ENCODE results near the gene CENPN. TPM values are rescaled to one million over a fixed set of nuclear protein-coding genes. Genes with fewer than 3 reads are reported as not detected.
A peak's percentile ranks its signal among the peaks of the same experiment; 100 is the strongest.

CENPN gene
- total RNA-seq (2021; fragmentation: NEBNext Ultra II Directional; extraction: Animal tissue kit (Norgen Biotek cat#: 25700)): 10 to 100 TPM; 32.3 to 52.3 (median 50.8) TPM
- long read RNA-seq, transcript CENPN-201 (7 exons, 1,398 nt): major isoform, 13 of 28 reads
- long read RNA-seq, transcript CENPN-202 (11 exons, 2,481 nt): minor isoform, 6 of 28 reads
- long read RNA-seq, partial matches to known transcripts: 3 of 28 reads
- long read RNA-seq, other reads (novel, unspliced or antisense): 6 of 28 reads

DNA sequence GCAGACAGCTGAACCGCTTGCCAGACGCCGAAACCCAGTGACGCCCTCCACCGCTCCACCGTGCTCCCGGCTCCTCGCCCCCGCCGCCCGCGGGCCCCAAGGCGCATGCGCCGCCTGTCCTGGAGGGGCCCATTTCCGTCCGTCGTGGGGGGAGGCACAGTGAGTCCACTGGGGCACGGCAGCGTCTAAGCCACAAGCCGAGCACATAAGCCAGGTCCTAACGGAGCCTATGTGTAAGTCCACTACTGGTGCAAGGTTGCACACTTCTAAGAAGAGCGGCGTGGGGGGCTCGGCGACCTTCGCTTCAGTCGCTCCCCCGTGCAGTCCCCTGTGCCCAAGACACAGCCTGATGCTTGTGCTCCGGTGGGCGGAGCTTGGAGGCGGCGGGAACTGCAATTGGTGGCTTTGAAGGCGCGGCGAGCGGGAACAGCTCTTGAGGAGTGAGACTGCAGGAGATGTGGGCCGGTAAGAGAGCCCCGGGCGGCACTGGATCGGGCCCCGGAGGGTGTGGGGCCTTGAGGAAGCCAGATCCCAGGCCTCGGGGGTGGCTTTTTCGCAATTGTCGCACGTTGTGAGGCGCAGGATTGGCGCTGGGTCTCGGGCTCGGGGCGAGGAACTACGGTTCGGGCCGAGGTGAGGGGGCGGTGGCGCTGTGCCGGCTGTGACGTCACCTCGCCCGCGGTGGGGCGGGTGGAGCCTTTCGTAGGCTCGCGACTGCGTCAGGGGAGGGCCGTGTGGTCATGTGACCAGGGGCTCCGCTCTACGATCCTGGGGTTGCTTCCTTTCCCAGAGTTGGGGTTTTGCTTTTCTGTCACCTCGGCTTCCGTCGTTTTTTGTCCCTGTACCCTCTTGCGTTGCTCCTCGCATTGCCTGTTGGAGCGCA lies at the start of gene CENPN, which contains the start of gene CMC2:
CENPN (plus strand) TSS at position 402 of the 883 bp plus-strand sequence. CDS start 4,726 bp downstream, outside the sequence.
CMC2 (minus strand) TSS at position 73 of the 883 bp plus-strand sequence. CDS start 9,491 bp downstream, outside the sequence.
- H3K27ac Mint-ChIP-seq: peak within 1 kb of the TSS; percentile 100
- peaks cover 3% of the 10 kb centered on the region for H3K27me3 Mint-ChIP-seq (ENCODE audit: insufficient read depth)
- H3K4me1 Mint-ChIP-seq (ENCODE audit: low read depth): peaks cover 61% of the 10 kb centered on the region
- DNase-seq: peak; percentile 99
- peaks cover 21% of the 10 kb centered on the region; the same call in 1 of the 2 replicates for H3K36me3 Mint-ChIP-seq (ENCODE audit: low read depth)
- no peaks in the 10 kb centered on the region for H3K9me3 Mint-ChIP-seq
- TF ChIP-seq, protein P1, sequence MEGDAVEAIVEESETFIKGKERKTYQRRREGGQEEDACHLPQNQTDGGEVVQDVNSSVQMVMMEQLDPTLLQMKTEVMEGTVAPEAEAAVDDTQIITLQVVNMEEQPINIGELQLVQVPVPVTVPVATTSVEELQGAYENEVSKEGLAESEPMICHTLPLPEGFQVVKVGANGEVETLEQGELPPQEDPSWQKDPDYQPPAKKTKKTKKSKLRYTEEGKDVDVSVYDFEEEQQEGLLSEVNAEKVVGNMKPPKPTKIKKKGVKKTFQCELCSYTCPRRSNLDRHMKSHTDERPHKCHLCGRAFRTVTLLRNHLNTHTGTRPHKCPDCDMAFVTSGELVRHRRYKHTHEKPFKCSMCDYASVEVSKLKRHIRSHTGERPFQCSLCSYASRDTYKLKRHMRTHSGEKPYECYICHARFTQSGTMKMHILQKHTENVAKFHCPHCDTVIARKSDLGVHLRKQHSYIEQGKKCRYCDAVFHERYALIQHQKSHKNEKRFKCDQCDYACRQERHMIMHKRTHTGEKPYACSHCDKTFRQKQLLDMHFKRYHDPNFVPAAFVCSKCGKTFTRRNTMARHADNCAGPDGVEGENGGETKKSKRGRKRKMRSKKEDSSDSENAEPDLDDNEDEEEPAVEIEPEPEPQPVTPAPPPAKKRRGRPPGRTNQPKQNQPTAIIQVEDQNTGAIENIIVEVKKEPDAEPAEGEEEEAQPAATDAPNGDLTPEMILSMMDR (IDR thresholded peaks at IDR 0.05): peak; percentile 31; the same call in 1 of the 2 replicates
- peak within 1 kb of the TSS; percentile 93 for H3K4me3 Mint-ChIP-seq

GRCh38 chr16:80958284-80958683 lies 48.7 kb upstream of the CENPN start:
- H3K27me3 Mint-ChIP-seq (ENCODE audit: insufficient read depth): no peaks in the 10 kb centered on the region
- no peaks in the 10 kb centered on the region for H3K4me1 Mint-ChIP-seq (ENCODE audit: low read depth)
- no peak for DNase-seq
- H3K9me3 Mint-ChIP-seq: peaks cover 46% of the 10 kb centered on the region
- no peak overlapping the region for H3K4me3 Mint-ChIP-seq
- H3K36me3 Mint-ChIP-seq (ENCODE audit: low read depth): peaks cover 56% of the 10 kb centered on the region
- H3K27ac Mint-ChIP-seq: no peak overlapping the region
- TF ChIP-seq, protein P1 (IDR thresholded peaks at IDR 0.05): no peak

- Mint-ChIP-seq H3K27ac (no peak overlapping the region), H3K9me3 (peaks cover 34% of the 10 kb centered on the region), H3K36me3 (ENCODE audit: low read depth) (peaks cover 39% of the 10 kb centered on the region), H3K27me3 (ENCODE audit: insufficient read depth) (no peaks in the 10 kb centered on the region), H3K4me1 (ENCODE audit: low read depth) (peaks cover 10% of the 10 kb centered on the region), H3K4me3 (no peak overlapping the region)
- TF ChIP-seq, protein P1 (IDR thresholded peaks at IDR 0.05): no peak
- no peak for DNase-seq
Measured at GRCh38 chr16:80962879-80963278, 44.1 kb upstream of the CENPN start.

- Mint-ChIP-seq H3K27ac (no peak overlapping the region), H3K27me3 (ENCODE audit: insufficient read depth) (no peaks in the 10 kb centered on the region), H3K4me1 (ENCODE audit: low read depth) (peaks cover 21% of the 10 kb centered on the region), H3K4me3 (peak overlapping the region; percentile 47), H3K36me3 (ENCODE audit: low read depth) (peaks cover 30% of the 10 kb centered on the region), H3K9me3 (peaks cover 19% of the 10 kb centered on the region)
- TF ChIP-seq, protein P1 (IDR thresholded peaks at IDR 0.05): no peak
- no peak for DNase-seq
Measured at GRCh38 chr16:80964351-80964750, 42.7 kb upstream of the CENPN start.

- Mint-ChIP-seq H3K4me1 (ENCODE audit: low read depth) (peaks cover 29% of the 10 kb centered on the region), H3K9me3 (no peaks in the 10 kb centered on the region), H3K27me3 (ENCODE audit: insufficient read depth) (no peaks in the 10 kb centered on the region; the same call in 1 of the 2 replicates), H3K4me3 (no peak overlapping the region), H3K36me3 (ENCODE audit: low read depth) (peaks cover 10% of the 10 kb centered on the region), H3K27ac (no peak overlapping the region)
- TF ChIP-seq, protein P1 (IDR thresholded peaks at IDR 0.05): no peak
- no peak for DNase-seq
Measured at GRCh38 chr16:80966617-80967016, 40.4 kb upstream of the CENPN start.

Data from HFFc6 (cell line).